HepG2 (cell line): ENCODE measurements around the gene CPN1. TPM values are rescaled to one million over a fixed set of nuclear protein-coding genes. Genes with fewer than 3 reads are reported as not detected.
A peak's percentile ranks its signal among the peaks of the same experiment; 100 is the strongest.

Experiments
- ATF2 ChIP-seq: sonication (generic); formaldehyde crosslinking; IDR thresholded peaks from 2 replicates; pipeline ENCODE4 v1.4.0; 2020; ENCODE audit warnings: missing genetic modification reagents
- CEBPZ ChIP-seq: IDR thresholded peaks from 2 replicates; pipeline ENCODE4 v1.6.1; 2012; ENCODE audit warnings: low read length, improper control_type of control experiment
- CTCF ChIP-seq: sonication (generic); formaldehyde crosslinking; IDR thresholded peaks from 2 replicates; pipeline ENCODE4 v1.5.0; 2020; ENCODE audit warnings: mild to moderate bottlenecking, missing genetic modification reagents, moderate library complexity
- DPF2 ChIP-seq: sonication (generic); formaldehyde crosslinking; IDR thresholded peaks from 2 replicates; pipeline ENCODE4 v1.4.0; 2020; ENCODE audit warnings: mild to moderate bottlenecking, low read depth, missing genetic modification reagents, borderline replicate concordance
- KDM5B ChIP-seq: sonication (generic); formaldehyde crosslinking; IDR thresholded peaks from 2 replicates; pipeline ENCODE4 v1.4.0; 2020; ENCODE audit warnings: missing genetic modification reagents, mild to moderate bottlenecking, borderline replicate concordance
- NCOA1 ChIP-seq: sonication (generic); formaldehyde crosslinking; IDR thresholded peaks from 2 replicates; pipeline ENCODE4 v1.9.0; 2021; ENCODE audit warnings: missing genetic modification reagents
- PAX8 ChIP-seq: sonication (generic); formaldehyde crosslinking; IDR thresholded peaks from 2 replicates; pipeline ENCODE4 v1.8.0; 2022; ENCODE audit warnings: mild to moderate bottlenecking, missing genetic modification reagents, borderline replicate concordance
- PITX1 ChIP-seq: sonication (generic); formaldehyde crosslinking; IDR thresholded peaks from 2 replicates; pipeline ENCODE4 v1.5.1; 2020; ENCODE audit warnings: mild to moderate bottlenecking, missing genetic modification reagents
- POLR2G ChIP-seq: fragments of 200-400 bp; formaldehyde crosslinking; IDR thresholded peaks from 2 replicates; pipeline ENCODE4 v1.6.1; 2018; ENCODE audit warnings: mild to moderate bottlenecking, low read depth, low read length, moderate library complexity
- PRDM4 ChIP-seq: sonication (generic); formaldehyde crosslinking; IDR thresholded peaks from 2 replicates; pipeline ENCODE4 v1.9.0; 2021; ENCODE audit warnings: missing genetic modification reagents, borderline replicate concordance
- RAD21 ChIP-seq: fragments of 450-650 bp; formaldehyde crosslinking; IDR thresholded peaks from 2 replicates; pipeline ENCODE4 v1.5.0; 2020; ENCODE audit warnings: mild to moderate bottlenecking
- RXRB ChIP-seq: IDR thresholded peaks from 2 replicates; pipeline ENCODE4 v1.6.1; 2016; ENCODE audit warnings: borderline replicate concordance, missing genetic modification reagents, missing compliant biosample characterization
- SMC3 ChIP-seq: IDR thresholded peaks from 2 replicates; pipeline ENCODE4 v1.6.1; 2011; ENCODE audit warnings: low read length, improper control_type of control experiment
- STAT5B ChIP-seq: sonication (generic); formaldehyde crosslinking; IDR thresholded peaks from 2 replicates; pipeline ENCODE4 v1.4.0; 2020; ENCODE audit warnings: missing genetic modification reagents
- ZMYM3 ChIP-seq: sonication (generic); formaldehyde crosslinking; IDR thresholded peaks from 2 replicates; pipeline ENCODE4 v1.5.1; 2020; ENCODE audit warnings: mild to moderate bottlenecking, missing genetic modification reagents
- ZNF101 ChIP-seq: sonication (generic); formaldehyde crosslinking; IDR thresholded peaks from 2 replicates; pipeline ENCODE4 v1.4.0; 2020; ENCODE audit warnings: mild to moderate bottlenecking, low read depth, missing genetic modification reagents, borderline replicate concordance
- ZNF264 ChIP-seq: sonication (generic); formaldehyde crosslinking; IDR thresholded peaks from 2 replicates; pipeline ENCODE4 v1.4.0; 2020; ENCODE audit warnings: missing genetic modification reagents
- ZNF335 ChIP-seq: sonication (generic); formaldehyde crosslinking; IDR thresholded peaks from 2 replicates; pipeline ENCODE4 v1.4.0; 2020; ENCODE audit warnings: missing genetic modification reagents
- ZNF552 ChIP-seq: sonication (generic); formaldehyde crosslinking; IDR thresholded peaks from 2 replicates; pipeline ENCODE4 v1.9.0; 2022; ENCODE audit warnings: missing genetic modification reagents, mild to moderate bottlenecking, borderline replicate concordance
- polyA plus RNA-seq, 8 experiments: library from polyadenylated mRNA; depleted of rRNA in 3 of 8; stranded (reverse) in 7 of 8; unstranded in 1 of 8; fragments of >200 nt; fragmentation: Illumina TruSeq in 4 of 8; extraction: Trizol in 4 of 8; gene quantifications; 2 replicates each; pipeline versions ENCODE4 v1.2.1 to v1.2.3, GENCODE V29; 2011 to 2016; ENCODE audit warnings: low read depth in 4 of 8, missing spikeins in 1 of 8, mixed read lengths in 1 of 8; ENCODE audit not compliant: insufficient read depth in 1 of 8
- total RNA-seq, 5 experiments: library from RNA; depleted of rRNA; stranded (reverse); fragments of >200 nt; fragmentation: Illumina TruSeq; extraction: Trizol; gene quantifications; 2 replicates each; pipeline ENCODE4 v1.2.3, GENCODE V29; 2016; ENCODE audit warnings: low read depth in 1 of 5

CPN1 gene
- total and polyA plus RNA-seq, 2 of the 13 experiments (the other 11 are each of a cell fraction or from before 2014, with no cell fraction given), result 17.3 to 35.1 TPM

- TF ChIP-seq PRDM4 (CRISPR knock-in tag), result no peak
- TF ChIP-seq STAT5B, result no peak
- TF ChIP-seq KDM5B (CRISPR knock-in tag), result no peak
- TF ChIP-seq PAX8 (CRISPR knock-in tag), result no peak
- TF ChIP-seq DPF2 (CRISPR knock-in tag), result no peak
- TF ChIP-seq RXRB (CRISPR knock-in tag), result 0 out of 2 replicates have a peak, but pooled peaks have one; percentile 22
- TF ChIP-seq ZMYM3 (CRISPR knock-in tag), result no peak
- TF ChIP-seq ZNF264, result no peak
- TF ChIP-seq ATF2, result peak; percentile 26; the same call in 1 of the 2 replicates
- TF ChIP-seq NCOA1 (CRISPR knock-in tag), result no peak
- 0 out of 2 replicates have a peak, but pooled peaks have one; percentile 17 for TF ChIP-seq PITX1 (CRISPR knock-in tag)
- no peak for TF ChIP-seq ZNF552 (CRISPR knock-in tag)
- no peak for TF ChIP-seq CEBPZ
- TF ChIP-seq CTCF (CRISPR knock-in tag), result peak; percentile 92
- no peak for TF ChIP-seq ZNF101 (CRISPR knock-in tag)
- TF ChIP-seq ZNF335 (CRISPR knock-in tag), result no peak
- TF ChIP-seq POLR2G, result no peak
- TF ChIP-seq RAD21, result peak; percentile 83
- TF ChIP-seq SMC3, result peak; percentile 94
These were observed 35.6 kb downstream of the CPN1 start (continued) for GRCh38 chr10:100046021-100046486.
